IMR-90 (cell line): ENCODE measurements around the gene ADAMTS8. TPM values are rescaled to one million over a fixed set of nuclear protein-coding genes. Genes with fewer than 3 reads are reported as not detected.

Source experiments
- ATAC-seq: fragments of 200-7000 bp; cut with Tn5 transposase; 2 replicates; pipeline ENCODE4 v1.9.1; 2020; ENCODE audit warnings: low read depth, mild to moderate bottlenecking, moderate library complexity
- BruUV-seq: library from RNA; stranded (reverse); fragments of 400-500 nt; replicated peaks from 2 replicates; lab custom pipeline; 2021; lab: Mats Ljungman, UMichigan
- CTCF ChIA-PET: fragments of 300-600 bp; formaldehyde crosslinking; extraction: SDS; loops from one replicate; lab custom pipeline; 2021; ENCODE audit warnings: antibody characterized with exemption; lab: Yijun Ruan, JAX
- POLR2A ChIA-PET: fragments of 300-600 bp; sonication (Branson Sonifier 250); formaldehyde crosslinking; loops from one replicate; lab custom pipeline; 2022; ENCODE audit warnings: antibody characterized with exemption; ENCODE audit not compliant: unreplicated experiment; lab: Charles Lee
- DNase-seq: peaks from one replicate; pipeline ENCODE4 v3.0.0; 2013
- H2AFZ ChIP-seq: replicated peaks from 2 replicates; pipeline ENCODE3; 2013; ENCODE audit warnings: low read length, mild to moderate bottlenecking; ENCODE audit not compliant: poor library complexity
- H2AK5ac ChIP-seq: 2 replicates; pipeline ENCODE4 v1.6.1; 2013; ENCODE audit warnings: low read depth, low read length, inconsistent platforms
- H2AK9ac ChIP-seq: replicated peaks from 2 replicates; pipeline ENCODE3; 2013; ENCODE audit warnings: mild to moderate bottlenecking, low read depth, low read length, moderate library complexity; ENCODE audit not compliant: poor library complexity
- H2BK120ac ChIP-seq: 2 replicates; pipeline ENCODE4 v1.6.1; 2013; ENCODE audit warnings: low read depth, low read length, inconsistent platforms
- H2BK15ac ChIP-seq: 3 replicates; pipeline ENCODE4 v1.6.1; 2013; ENCODE audit warnings: low read depth, low read length, inconsistent platforms
- H2BK20ac ChIP-seq: 2 replicates; pipeline ENCODE4 v1.6.1; 2013; ENCODE audit warnings: low read depth, mild to moderate bottlenecking, inconsistent platforms, low read length, moderate library complexity
- H2BK5ac ChIP-seq: 2 replicates; pipeline ENCODE4 v1.6.1; 2013; ENCODE audit warnings: mild to moderate bottlenecking, low read depth, low read length, inconsistent platforms; ENCODE audit not compliant: poor library complexity, severe bottlenecking
- H3K14ac ChIP-seq: replicated peaks from 2 replicates; pipeline ENCODE4 v1.6.1; 2013; ENCODE audit warnings: low read depth, low read length, inconsistent platforms
- H3K18ac ChIP-seq: 2 replicates; pipeline ENCODE4 v1.6.1; 2013; ENCODE audit warnings: low read depth, low read length, control low read depth
- H3K23ac ChIP-seq: 2 replicates; pipeline ENCODE4 v1.6.1; 2013; ENCODE audit warnings: low read depth, low read length, inconsistent platforms
- H3K27ac ChIP-seq: 2 replicates; pipeline ENCODE4 v1.5.1; 2013; ENCODE audit warnings: mild to moderate bottlenecking, control low read depth, low read length; ENCODE audit not compliant: insufficient read depth
- H3K27me3 ChIP-seq: 2 replicates; pipeline ENCODE4 v1.6.1; 2013; ENCODE audit warnings: low read length; ENCODE audit not compliant: control insufficient read depth, insufficient read depth
- H3K36me3 ChIP-seq: 2 replicates; pipeline ENCODE4 v1.6.1; 2013; ENCODE audit warnings: low read length, mixed read lengths; ENCODE audit not compliant: control insufficient read depth, insufficient read depth
- H3K4ac ChIP-seq: 2 replicates; pipeline ENCODE4 v1.6.1; 2013; ENCODE audit warnings: low read depth, low read length, inconsistent platforms
- H3K4me1 ChIP-seq: 2 replicates; pipeline ENCODE4 v1.6.1; 2013; ENCODE audit warnings: low read length, mixed read lengths; ENCODE audit not compliant: control insufficient read depth, insufficient read depth
- H3K4me2 ChIP-seq: 2 replicates; pipeline ENCODE4 v1.6.1; 2013; ENCODE audit warnings: low read depth, mild to moderate bottlenecking, control low read depth, low read length, moderate library complexity
- H3K4me3 ChIP-seq: 2 replicates; pipeline ENCODE4 v1.5.1; 2013; ENCODE audit warnings: low read depth, mild to moderate bottlenecking, control low read depth, low read length, moderate library complexity; ENCODE audit not compliant: insufficient read depth
- H3K56ac ChIP-seq: 2 replicates; pipeline ENCODE4 v1.6.1; 2013; ENCODE audit warnings: low read length, inconsistent platforms; ENCODE audit not compliant: insufficient read depth; ENCODE audit errors: extremely low read depth
- H3K79me1 ChIP-seq, 2 experiments: 2 replicates each; pipeline ENCODE4 v1.6.1; 2013; ENCODE audit warnings: low read length in 2 of 2, inconsistent platforms in 1 of 2, low read depth in 1 of 2
- H3K9ac ChIP-seq: 2 replicates; pipeline ENCODE4 v1.6.1; 2013; ENCODE audit warnings: low read depth, low read length, control low read depth
- H3K9me1 ChIP-seq: 2 replicates; pipeline ENCODE4 v1.6.1; 2013; ENCODE audit warnings: low read length, inconsistent platforms; ENCODE audit not compliant: insufficient read depth
- H3K9me3 ChIP-seq: 2 replicates; pipeline ENCODE4 v1.6.1; 2013; ENCODE audit warnings: low read length; ENCODE audit not compliant: control insufficient read depth, insufficient read depth
- H4K20me1 ChIP-seq: 2 replicates; pipeline ENCODE4 v1.6.1; 2013; ENCODE audit warnings: low read length, inconsistent platforms; ENCODE audit not compliant: insufficient read depth
- H4K5ac ChIP-seq: 2 replicates; pipeline ENCODE4 v1.6.1; 2013; ENCODE audit warnings: mild to moderate bottlenecking, low read depth, low read length, control low read depth
- H4K8ac ChIP-seq, 2 experiments: 2 replicates each; pipeline ENCODE4 v1.6.1; 2013; ENCODE audit warnings: low read depth in 2 of 2, low read length in 2 of 2, control low read depth in 1 of 2, inconsistent platforms in 1 of 2
- H4K91ac ChIP-seq: 2 replicates; pipeline ENCODE4 v1.6.1; 2013; ENCODE audit warnings: low read depth, low read length, inconsistent platforms; ENCODE audit not compliant: insufficient read depth
- BHLHE40 ChIP-seq: fragments of 150-350 bp; IDR thresholded peaks from 2 replicates; pipeline ENCODE4 v1.6.1; 2016; ENCODE audit warnings: mild to moderate bottlenecking, low read depth, low read length
- CEBPB ChIP-seq: IDR thresholded peaks from 2 replicates; pipeline ENCODE4 v1.6.1; 2012; ENCODE audit warnings: low read depth, low read length, improper control_type of control experiment
- CHD1 ChIP-seq: IDR thresholded peaks from 2 replicates; pipeline ENCODE4 v1.6.1; 2012; ENCODE audit warnings: low read depth, low read length, improper control_type of control experiment
- CTCF ChIP-seq: conservative IDR thresholded peaks from 2 replicates; pipeline ENCODE4 v1.5.1; 2012; ENCODE audit warnings: mild to moderate bottlenecking, low read depth, low read length, improper control_type of control experiment
- FOS ChIP-seq: fragments of 150-350 bp; IDR thresholded peaks from 2 replicates; pipeline ENCODE4 v1.6.1; 2016; ENCODE audit warnings: low read depth, low read length
- MAFK ChIP-seq: IDR thresholded peaks from 2 replicates; pipeline ENCODE4 v1.6.1; 2012; ENCODE audit warnings: low read depth, low read length, improper control_type of control experiment
- MAZ ChIP-seq: IDR thresholded peaks from 2 replicates; pipeline ENCODE4 v1.6.1; 2012; ENCODE audit warnings: low read depth, mild to moderate bottlenecking, low read length, improper control_type of control experiment, moderate library complexity, borderline replicate concordance
- MXI1 ChIP-seq: IDR thresholded peaks from 2 replicates; pipeline ENCODE4 v1.6.1; 2012; ENCODE audit warnings: low read depth, mild to moderate bottlenecking, low read length, moderate library complexity, borderline replicate concordance
- NFE2L2 ChIP-seq: fragments of 150-350 bp; IDR thresholded peaks from 2 replicates; pipeline ENCODE4 v1.6.1; 2016; ENCODE audit warnings: low read depth, mild to moderate bottlenecking, low read length
- POLR2A ChIP-seq: IDR thresholded peaks from 2 replicates; pipeline ENCODE4 v1.6.1; 2012; ENCODE audit warnings: mild to moderate bottlenecking, low read depth, low read length
- RAD21 ChIP-seq: IDR thresholded peaks from 2 replicates; pipeline ENCODE4 v1.6.1; 2012; ENCODE audit warnings: low read length, improper control_type of control experiment
- RCOR1 ChIP-seq: IDR thresholded peaks from 2 replicates; pipeline ENCODE4 v1.6.1; 2012; ENCODE audit warnings: mild to moderate bottlenecking, low read length, improper control_type of control experiment; ENCODE audit not compliant: insufficient replicate concordance
- RFX5 ChIP-seq: IDR thresholded peaks from 2 replicates; pipeline ENCODE4 v1.8.0; 2012; ENCODE audit warnings: low read depth, mild to moderate bottlenecking, low read length, moderate library complexity
- SMC3 ChIP-seq: fragments of 150-350 bp; IDR thresholded peaks from 2 replicates; pipeline ENCODE4 v1.6.1; 2016; ENCODE audit warnings: low read depth, mild to moderate bottlenecking, antibody characterized with exemption, low read length, moderate library complexity
- USF2 ChIP-seq: fragments of 150-350 bp; IDR thresholded peaks from 2 replicates; pipeline ENCODE4 v1.6.1; 2017; ENCODE audit warnings: mild to moderate bottlenecking, antibody characterized with exemption, low read length, low read depth
- WGBS, 2 experiments: methylation state at CpG; one replicate each; pipeline versions ENCODE4 v1.1.5 to v1.1.7; 2013; ENCODE audit warnings: missing lambda C conversion rate in 2 of 2; ENCODE audit not compliant: insufficient read length in 1 of 2; ENCODE audit errors: extremely low coverage in 2 of 2; 5-methylcytosine and 5-hydroxymethylcytosine counted together
- dilution Hi-C: fragments of 300-500 bp; cut with HindIII; formaldehyde crosslinking; loops from one replicate; pipeline ENCODE4 v1.14.3; 2018; ENCODE audit warnings: low sequenced_read_pairs; ENCODE audit not compliant: unreplicated experiment
- in situ Hi-C: fragments of 300-500 bp; cut with MboI; formaldehyde crosslinking; loops from 3 replicates; pipeline ENCODE4 v1.14.3; 2019; ENCODE audit warnings: low sequenced_read_pairs, inconsistent platforms, mixed read lengths
- intact Hi-C: fragments of 100-400 bp; cut with micrococcal nuclease; formaldehyde crosslinking; loops from 2 replicates; pipeline ENCODE4 v1.10.0; 2022
- polyA plus RNA-seq, 3 experiments: library from polyadenylated mRNA; depleted of rRNA; stranded (reverse); fragments of >200 nt; gene quantifications; 2 replicates each; pipeline ENCODE4 v1.2.3, GENCODE V29; 2012; ENCODE audit warnings: low replicate concordance in 1 of 3
- total RNA-seq: library from RNA; depleted of rRNA; stranded (reverse); fragments of >200 nt; gene quantifications from 2 replicates; pipeline ENCODE4 v1.2.3, GENCODE V29; 2012
- TF ChIP-seq, protein P1 (sequence below): fragments of 150-350 bp; IDR thresholded peaks from 2 replicates; pipeline ENCODE4 v1.6.1; 2016; ENCODE audit warnings: low read depth, mild to moderate bottlenecking, low read length, moderate library complexity, borderline replicate concordance

ADAMTS8 gene
- total and polyA plus RNA-seq, 2 of the 4 experiments (the other 2 are of a cell fraction) = under 0.01 to 0.60 TPM

- Histone ChIP-seq H3K36me3 (no peaks in the 10 kb centered on the region), H3K4ac (no peak overlapping the region), H4K20me1 (no peaks in the 10 kb centered on the region), H3K4me2 (no peak overlapping the region), H3K18ac (no peak overlapping the region), H2AK9ac (no peak overlapping the region), H3K23ac (no peak overlapping the region), H3K14ac (no peak overlapping the region), H3K27me3 (peaks cover 37% of the 10 kb centered on the region), H4K5ac (no peak overlapping the region), H2AFZ (no peak overlapping the region), H3K9me1 (peaks cover 18% of the 10 kb centered on the region), H3K9me3 (no peaks in the 10 kb centered on the region), H2AK5ac (no peak overlapping the region), H3K79me1 (no peaks in the 10 kb centered on the region), H2BK5ac (no peak overlapping the region), H3K56ac (no peak overlapping the region), H4K91ac (no peak overlapping the region), H4K8ac (no peak overlapping the region), H2BK15ac (no peak overlapping the region), H3K27ac (no peak overlapping the region), H3K4me3 (no peak overlapping the region), H3K4me1 (peaks cover 14% of the 10 kb centered on the region), H3K9ac (no peak overlapping the region), H2BK120ac (no peak overlapping the region), H2BK20ac (no peak overlapping the region)
- CTCF ChIA-PET = no interaction called here
- BruUV-seq = no TSS peak
- DNase-seq (no peak), ATAC-seq (no peak)
- dilution Hi-C loops = no loop called here
- intact Hi-C loops = no loop called here
- in situ Hi-C loops = loop anchor here (25.0 kb wide), 1 partner anchor 185 kb away; no protein-coding TSS in a partner anchor
- WGBS, 2 experiments = 100% methylated on average over 1 of the region's 2 CpGs; no CpG with 5 or more reads in 1 of the 2 experiments
- TF ChIP-seq CEBPB (no peak), NFE2L2 (no peak), POLR2A (no peak), RCOR1 (no peak), BHLHE40 (no peak), SMC3 (no peak), USF2 (no peak), FOS (no peak), MAFK (no peak), MAZ (no peak), CHD1 (no peak), RFX5 (no peak), CTCF (no peak), MXI1 (no peak), RAD21 (no peak)
- TF ChIP-seq, protein P1, sequence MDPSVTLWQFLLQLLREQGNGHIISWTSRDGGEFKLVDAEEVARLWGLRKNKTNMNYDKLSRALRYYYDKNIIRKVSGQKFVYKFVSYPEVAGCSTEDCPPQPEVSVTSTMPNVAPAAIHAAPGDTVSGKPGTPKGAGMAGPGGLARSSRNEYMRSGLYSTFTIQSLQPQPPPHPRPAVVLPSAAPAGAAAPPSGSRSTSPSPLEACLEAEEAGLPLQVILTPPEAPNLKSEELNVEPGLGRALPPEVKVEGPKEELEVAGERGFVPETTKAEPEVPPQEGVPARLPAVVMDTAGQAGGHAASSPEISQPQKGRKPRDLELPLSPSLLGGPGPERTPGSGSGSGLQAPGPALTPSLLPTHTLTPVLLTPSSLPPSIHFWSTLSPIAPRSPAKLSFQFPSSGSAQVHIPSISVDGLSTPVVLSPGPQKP = no peak
- POLR2A ChIA-PET = no interaction called here
These were observed 31.4 kb downstream of the ADAMTS8 start for GRCh38 chr11:130396965-130397364.
